Endothelial cell (in vitro differentiated cells): ENCODE data around the gene CAMKV. TPM values are rescaled to one million over a fixed set of nuclear protein-coding genes. Genes with fewer than 3 reads are reported as not detected.

Experiments used
- DNase-seq: peaks from one replicate; pipeline ENCODE4 v3.0.0; 2021; ENCODE audit warnings: low spot score
- H3K27ac Mint-ChIP-seq: one replicate; pipeline ENCODE4 v1.8.0; 2021; ENCODE audit warnings: mixed read lengths, inconsistent platforms; ENCODE audit not compliant: unreplicated experiment
- H3K27me3 Mint-ChIP-seq: one replicate; pipeline ENCODE4 v1.8.0; 2021; ENCODE audit warnings: mild to moderate bottlenecking, moderate library complexity, mixed read lengths, inconsistent platforms; ENCODE audit not compliant: unreplicated experiment
- H3K36me3 Mint-ChIP-seq: one replicate; pipeline ENCODE4 v1.8.0; 2021; ENCODE audit warnings: mild to moderate bottlenecking, low read depth, mixed read lengths, inconsistent platforms; ENCODE audit not compliant: unreplicated experiment
- H3K4me1 Mint-ChIP-seq: one replicate; pipeline ENCODE4 v1.8.0; 2021; ENCODE audit warnings: mild to moderate bottlenecking, mixed read lengths, inconsistent platforms; ENCODE audit not compliant: unreplicated experiment
- H3K4me3 Mint-ChIP-seq: one replicate; pipeline ENCODE4 v1.8.0; 2021; ENCODE audit warnings: mild to moderate bottlenecking, mixed read lengths, inconsistent platforms; ENCODE audit not compliant: unreplicated experiment
- H3K9me3 Mint-ChIP-seq: one replicate; pipeline ENCODE4 v1.8.0; 2021; ENCODE audit warnings: mixed read lengths, inconsistent platforms; ENCODE audit not compliant: unreplicated experiment
- CTCF ChIP-seq: fragments of 200-600 bp; sonication (generic); IDR thresholded peaks from one replicate; pipeline ENCODE4 v1.5.0; 2021; ENCODE audit warnings: antibody characterized with exemption; ENCODE audit not compliant: unreplicated experiment
- total RNA-seq: library from RNA; stranded (reverse); fragmentation: NEBNext Ultra II Directional; extraction: Animal tissue kit (Norgen Biotek cat#: 25700); gene quantifications from one replicate; pipeline ENCODE4 v1.2.1, GENCODE V29; 2021; ENCODE audit not compliant: unreplicated experiment

CAMKV gene
- total RNA-seq, 1 donor from 2014 or later: 0.67 TPM

- no peaks in the 10 kb centered on the region for H3K36me3 Mint-ChIP-seq
- no peaks in the 10 kb centered on the region for H3K9me3 Mint-ChIP-seq
- no peak for DNase-seq
- no peak for TF ChIP-seq CTCF
- no peak overlapping the region for H3K27ac Mint-ChIP-seq
- peaks cover 5% of the 10 kb centered on the region for H3K4me1 Mint-ChIP-seq
- H3K4me3 Mint-ChIP-seq: no peak overlapping the region
- peaks cover 4% of the 10 kb centered on the region for H3K27me3 Mint-ChIP-seq
Measured at GRCh38 chr3:49855662-49856061, 14.0 kb downstream of the CAMKV start.

GRCh38 chr3:49845694-49846093 lies 24.0 kb downstream of the CAMKV start:
- DNase-seq: no peak
- TF ChIP-seq CTCF: no peak
- Mint-ChIP-seq H3K36me3 (no peaks in the 10 kb centered on the region), H3K9me3 (no peaks in the 10 kb centered on the region), H3K4me1 (peaks cover 22% of the 10 kb centered on the region), H3K27ac (no peak overlapping the region), H3K4me3 (no peak overlapping the region), H3K27me3 (peaks cover 7% of the 10 kb centered on the region)

DNA sequence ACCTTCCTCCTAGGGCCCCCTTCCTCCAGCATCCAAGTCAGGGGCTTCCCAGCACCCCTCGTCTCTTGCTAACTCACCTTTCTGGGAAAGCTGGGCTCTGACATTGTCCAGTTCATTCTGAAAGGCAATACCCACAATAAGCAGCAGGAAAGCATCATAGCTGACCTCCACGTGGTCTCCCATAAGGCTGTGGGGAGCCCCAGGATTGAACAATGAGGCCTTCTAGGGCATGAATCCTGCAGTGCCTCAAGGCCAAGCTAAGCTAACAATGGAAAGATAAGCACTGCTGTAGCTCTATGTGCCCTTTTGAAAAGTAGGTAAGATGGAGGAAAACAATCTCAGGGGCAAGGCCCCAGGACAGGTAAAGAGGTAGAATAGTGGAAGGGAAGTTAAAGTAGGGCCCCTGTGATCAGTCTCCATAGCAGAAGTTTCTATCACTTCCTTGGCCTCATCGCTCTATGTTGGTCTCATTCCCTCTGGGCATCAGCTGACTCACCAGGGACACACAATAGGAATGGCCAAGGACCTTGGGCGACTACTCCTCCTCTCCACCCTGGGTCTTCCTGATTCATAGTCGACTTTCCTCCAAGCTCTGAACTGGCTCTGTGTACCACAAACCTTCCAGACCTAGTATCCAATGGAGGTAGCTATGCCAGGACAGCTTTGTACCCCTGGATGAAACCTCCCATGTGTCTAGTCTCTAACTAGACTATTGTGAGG lies 25.1 kb downstream of the CAMKV start:
- Mint-ChIP-seq H3K9me3 (no peaks in the 10 kb centered on the region), H3K27me3 (peaks cover 7% of the 10 kb centered on the region), H3K4me1 (peaks cover 31% of the 10 kb centered on the region), H3K4me3 (no peak overlapping the region), H3K27ac (no peak overlapping the region), H3K36me3 (no peaks in the 10 kb centered on the region)
- no peak for DNase-seq
- no peak for TF ChIP-seq CTCF

DNA sequence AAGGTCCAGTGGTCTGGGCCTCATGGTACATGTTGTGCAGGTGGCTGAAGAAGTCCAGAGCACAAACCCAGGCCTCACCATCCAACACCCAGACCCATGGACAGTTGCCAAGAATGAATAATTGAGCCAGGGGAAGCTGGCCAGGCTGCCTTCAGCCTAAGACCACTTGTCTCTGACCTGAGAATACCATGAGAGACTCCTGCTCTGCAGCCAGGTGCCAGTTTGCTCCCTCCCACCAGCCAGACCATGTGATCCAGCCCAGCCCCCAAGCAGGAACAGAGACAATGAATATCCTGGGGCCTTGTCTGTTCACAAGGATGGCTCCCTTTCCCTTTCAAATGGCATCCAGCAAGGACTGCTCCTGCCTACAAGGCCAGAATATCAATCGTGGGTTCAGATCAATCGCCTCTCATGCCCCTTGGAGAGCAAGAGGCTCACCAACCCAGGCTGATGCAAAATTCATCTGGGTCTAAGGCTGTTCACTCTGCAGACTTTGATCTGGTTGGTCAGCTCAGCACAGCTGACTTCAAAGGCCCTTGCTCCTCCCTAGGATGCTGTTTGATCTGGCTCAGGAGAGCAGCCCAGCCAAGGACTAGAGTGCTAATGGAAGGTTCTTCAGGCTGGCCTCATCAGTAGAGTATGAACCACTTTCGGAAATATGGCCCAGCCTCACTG lies 26.7 kb downstream of the CAMKV start:
- Mint-ChIP-seq H3K4me3 (no peak overlapping the region), H3K36me3 (no peaks in the 10 kb centered on the region), H3K4me1 (peaks cover 37% of the 10 kb centered on the region), H3K27me3 (peaks cover 7% of the 10 kb centered on the region), H3K9me3 (no peaks in the 10 kb centered on the region), H3K27ac (no peak overlapping the region)
- no peak for TF ChIP-seq CTCF
- no peak for DNase-seq

DNA sequence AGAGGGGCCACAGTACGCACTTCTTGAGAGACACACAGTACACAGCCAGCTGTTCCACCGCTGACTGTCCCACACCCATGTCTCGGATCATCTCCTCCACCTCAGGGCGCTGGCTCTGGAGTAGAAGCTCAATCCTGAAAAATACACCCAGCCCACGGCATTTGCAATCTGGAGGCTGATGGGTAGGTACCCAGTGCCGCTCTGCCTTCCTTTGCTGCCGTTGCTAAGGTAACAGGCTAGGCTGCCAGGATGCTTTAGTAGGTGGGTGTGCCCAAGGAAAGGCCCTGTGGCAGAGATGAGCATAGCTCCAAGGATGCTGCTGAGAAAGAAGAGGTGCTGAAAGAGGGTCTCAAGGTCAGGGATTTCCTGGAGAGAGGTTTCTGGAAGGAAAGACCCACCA lies 27.9 kb downstream of the CAMKV start:
- Mint-ChIP-seq H3K27me3 (peaks cover 7% of the 10 kb centered on the region), H3K9me3 (no peaks in the 10 kb centered on the region), H3K36me3 (no peaks in the 10 kb centered on the region), H3K4me1 (peaks cover 37% of the 10 kb centered on the region), H3K27ac (peak overlapping the region; percentile 30), H3K4me3 (no peak overlapping the region)
- TF ChIP-seq CTCF: no peak
- no peak for DNase-seq
